HepG2 (cell line): Measurements from ENCODE around the gene RANGRF. TPM values are rescaled to one million over a fixed set of nuclear protein-coding genes. Genes with fewer than 3 reads are reported as not detected.

Source experiments
- FOXA1 ChIP-seq, 2 experiments: fragments of 450-650 bp in 1 of 2; sonication (generic) in 1 of 2; formaldehyde crosslinking in 1 of 2; IDR thresholded peaks; 2 replicates each; pipeline versions ENCODE4 v1.4.0 to v1.6.1; 2016 to 2020; ENCODE audit warnings: missing genetic modification reagents in 1 of 2
- FOXP1 ChIP-seq, 2 experiments: fragments of 450-650 bp in 1 of 2; IDR thresholded peaks; 2 replicates each; pipeline ENCODE4 v1.6.1; 2017 to 2018; ENCODE audit warnings: antibody characterized with exemption in 1 of 2
- GMEB1 ChIP-seq: sonication (generic); formaldehyde crosslinking; IDR thresholded peaks from 2 replicates; pipeline ENCODE4 v1.5.1; 2020; ENCODE audit warnings: missing genetic modification reagents, mild to moderate bottlenecking, borderline replicate concordance
- HCFC1 ChIP-seq: fragments of 150-350 bp; IDR thresholded peaks from 2 replicates; pipeline ENCODE4 v1.6.1; 2014; ENCODE audit warnings: low read depth, low read length
- HOXA5 ChIP-seq: sonication (generic); formaldehyde crosslinking; IDR thresholded peaks from 2 replicates; pipeline ENCODE4 v1.4.0; 2020; ENCODE audit warnings: missing genetic modification reagents
- KDM1A ChIP-seq: IDR thresholded peaks from 2 replicates; pipeline ENCODE4 v1.6.1; 2016; ENCODE audit warnings: missing compliant biosample characterization
- KDM2A ChIP-seq: sonication (generic); formaldehyde crosslinking; IDR thresholded peaks from 2 replicates; pipeline ENCODE4 v1.4.0; 2020; ENCODE audit warnings: low read depth, missing genetic modification reagents, borderline replicate concordance
- KLF16 ChIP-seq, 2 experiments: sonication (generic) in 1 of 2; formaldehyde crosslinking in 1 of 2; IDR thresholded peaks; 2 replicates each; pipeline versions ENCODE4 v1.6.1 to v1.8.0; 2016 to 2023; ENCODE audit warnings: missing genetic modification reagents in 2 of 2, missing compliant biosample characterization in 1 of 2
- MXI1 ChIP-seq: IDR thresholded peaks from 3 replicates; pipeline ENCODE4 v1.6.1; 2012; ENCODE audit warnings: low read depth, low read length, inconsistent platforms, borderline replicate concordance
- NKX3-1 ChIP-seq: sonication (generic); formaldehyde crosslinking; IDR thresholded peaks from 2 replicates; pipeline ENCODE4 v1.5.0; 2020; ENCODE audit warnings: missing genetic modification reagents
- PCBP2 ChIP-seq: fragments of 200-400 bp; formaldehyde crosslinking; optimal IDR thresholded peaks from 2 replicates; pipeline ENCODE3; 2018; ENCODE audit warnings: low read length, low read depth; ENCODE audit not compliant: poor library complexity, severe bottlenecking
- REXO4 ChIP-seq: sonication (generic); formaldehyde crosslinking; IDR thresholded peaks from 2 replicates; pipeline ENCODE4 v1.8.0; 2022; ENCODE audit warnings: missing genetic modification reagents, mild to moderate bottlenecking, borderline replicate concordance
- SMAD3 ChIP-seq: sonication (generic); formaldehyde crosslinking; IDR thresholded peaks from 2 replicates; pipeline ENCODE4 v1.4.0; 2020; ENCODE audit warnings: missing genetic modification reagents
- TCF7L2 ChIP-seq: IDR thresholded peaks from 2 replicates; pipeline ENCODE4 v1.6.1; 2011; ENCODE audit warnings: mild to moderate bottlenecking, low read depth, low read length, moderate library complexity
- THAP7 ChIP-seq: sonication (generic); formaldehyde crosslinking; IDR thresholded peaks from 2 replicates; pipeline ENCODE4 v1.8.1; 2023; ENCODE audit warnings: mild to moderate bottlenecking, missing genetic modification reagents
- TRIM22 ChIP-seq: fragments of 450-650 bp; IDR thresholded peaks from 2 replicates; pipeline ENCODE4 v1.6.1; 2017
- U2AF1 ChIP-seq: fragments of 200-400 bp; formaldehyde crosslinking; optimal IDR thresholded peaks from 2 replicates; pipeline ENCODE3; 2017; ENCODE audit warnings: mild to moderate bottlenecking, low read depth, low read length
- ZFP82 ChIP-seq: sonication (generic); formaldehyde crosslinking; IDR thresholded peaks from 2 replicates; pipeline ENCODE4 v1.5.1; 2020; ENCODE audit warnings: mild to moderate bottlenecking, missing genetic modification reagents, borderline replicate concordance
- ZGPAT ChIP-seq: IDR thresholded peaks from 2 replicates; pipeline ENCODE4 v1.6.1; 2016; ENCODE audit warnings: mild to moderate bottlenecking
- ZNF160 ChIP-seq: sonication (generic); formaldehyde crosslinking; IDR thresholded peaks from 2 replicates; pipeline ENCODE4 v1.8.0; 2022; ENCODE audit warnings: mild to moderate bottlenecking, inconsistent platforms, missing genetic modification reagents
- ZNF337 ChIP-seq: sonication (generic); formaldehyde crosslinking; IDR thresholded peaks from 2 replicates; pipeline ENCODE4 v1.5.1; 2020; ENCODE audit warnings: missing genetic modification reagents, low read depth, mild to moderate bottlenecking, borderline replicate concordance
- ZNF468 ChIP-seq: sonication (generic); formaldehyde crosslinking; IDR thresholded peaks from 2 replicates; pipeline ENCODE4 v1.8.0; 2022; ENCODE audit warnings: mild to moderate bottlenecking, moderate library complexity, missing genetic modification reagents
- ZNF546 ChIP-seq: sonication (generic); formaldehyde crosslinking; conservative IDR thresholded peaks from 2 replicates; pipeline ENCODE4 v1.8.1; 2023; ENCODE audit warnings: mild to moderate bottlenecking, missing genetic modification reagents
- ZNF549 ChIP-seq: sonication (generic); formaldehyde crosslinking; IDR thresholded peaks from 2 replicates; pipeline ENCODE4 v1.5.0; 2020; ENCODE audit warnings: missing genetic modification reagents
- ZNF598 ChIP-seq: sonication (generic); formaldehyde crosslinking; IDR thresholded peaks from 2 replicates; pipeline ENCODE4 v1.5.1; 2020; ENCODE audit warnings: mild to moderate bottlenecking, missing genetic modification reagents, borderline replicate concordance
- ZSCAN25 ChIP-seq: sonication (generic); formaldehyde crosslinking; IDR thresholded peaks from 2 replicates; pipeline ENCODE4 v1.8.0; 2022; ENCODE audit warnings: mild to moderate bottlenecking, missing genetic modification reagents
- polyA plus RNA-seq, 8 experiments: library from polyadenylated mRNA; depleted of rRNA in 3 of 8; stranded (reverse) in 7 of 8; unstranded in 1 of 8; fragments of >200 nt; fragmentation: Illumina TruSeq in 4 of 8; extraction: Trizol in 4 of 8; gene quantifications; 2 replicates each; pipeline versions ENCODE4 v1.2.1 to v1.2.3, GENCODE V29; 2011 to 2016; ENCODE audit warnings: low read depth in 4 of 8, missing spikeins in 1 of 8, mixed read lengths in 1 of 8; ENCODE audit not compliant: insufficient read depth in 1 of 8
- total RNA-seq, 5 experiments: library from RNA; depleted of rRNA; stranded (reverse); fragments of >200 nt; fragmentation: Illumina TruSeq; extraction: Trizol; gene quantifications; 2 replicates each; pipeline ENCODE4 v1.2.3, GENCODE V29; 2016; ENCODE audit warnings: low read depth in 1 of 5

Gene RANGRF
- total and polyA plus RNA-seq, 2 of the 13 experiments (the other 11 are each of a cell fraction or from before 2014, with no cell fraction given), result 18.6 to 40.7 TPM

GRCh38 chr17:8248751-8249607 is 39.5 kb upstream of the RANGRF start, which contains the start of gene PFAS (continued):
- TF ChIP-seq GMEB1 (CRISPR knock-in tag), result peak; percentile 52; the same call in 1 of the 2 replicates
- TF ChIP-seq THAP7 (CRISPR knock-in tag), result no peak
- no peak for TF ChIP-seq REXO4 (CRISPR knock-in tag)
- peak; percentile 38; the same call in 1 of the 2 replicates for TF ChIP-seq ZNF337
- TF ChIP-seq PCBP2, result no peak
- no peak for TF ChIP-seq ZNF160 (CRISPR knock-in tag)
- peak; percentile 71 for TF ChIP-seq HCFC1
- no peak for TF ChIP-seq TRIM22
- no peak for TF ChIP-seq U2AF1
- TF ChIP-seq NKX3-1 (CRISPR knock-in tag), result no peak
- TF ChIP-seq MXI1, result peak; percentile 100
- no peak for TF ChIP-seq ZGPAT (CRISPR knock-in tag)
- peak in 1 of 2 experiments; percentile 52; a peak in 1 of 4 replicates for TF ChIP-seq KLF16 (CRISPR knock-in tag; IDR thresholded peaks at IDR 0.05)
- TF ChIP-seq ZFP82 (CRISPR knock-in tag), result no peak
- TF ChIP-seq ZNF549, result no peak
- TF ChIP-seq TCF7L2, result no peak
- no peak for TF ChIP-seq FOXP1 (IDR thresholded peaks at IDR 0.05)
- TF ChIP-seq FOXP1 (CRISPR knock-in tag; IDR thresholded peaks at IDR 0.05), result no peak
- no peak; the same call in 1 of the 2 replicates for TF ChIP-seq SMAD3 (CRISPR knock-in tag)
- TF ChIP-seq FOXA1 (IDR thresholded peaks at IDR 0.05), result no peak
- no peak; the same call in 1 of the 2 replicates for TF ChIP-seq FOXA1 (CRISPR knock-in tag; IDR thresholded peaks at IDR 0.05)
- TF ChIP-seq ZNF598 (CRISPR knock-in tag), result no peak
- TF ChIP-seq HOXA5, result no peak
- TF ChIP-seq KDM2A (CRISPR knock-in tag), result peak; percentile 65; the same call in 1 of the 2 replicates
- no peak for TF ChIP-seq ZNF546 (CRISPR knock-in tag)
- TF ChIP-seq ZSCAN25 (CRISPR knock-in tag), result no peak
- TF ChIP-seq KDM1A (CRISPR knock-in tag), result no peak
- TF ChIP-seq ZNF468, result no peak
